GM23338 (cell line): Measurements from ENCODE around the gene FABP1. TPM values are rescaled to one million over a fixed set of nuclear protein-coding genes. Genes with fewer than 3 reads are reported as not detected.

Experiments used
- ATAC-seq: fragments of 200-7000 bp; cut with Tn5 transposase; 3 replicates; pipeline ENCODE4 v1.9.1; 2020
- DNase-seq: peaks from one replicate; pipeline ENCODE4 v3.0.0-alpha.2; 2015; ENCODE audit warnings: low spot score
- H2AFZ ChIP-seq: fragments of 200-600 bp; sonication (generic); 2 replicates; pipeline ENCODE4 v1.8.0; 2016; ENCODE audit warnings: antibody characterized with exemption, mild to moderate bottlenecking, moderate library complexity
- H3F3A ChIP-seq: fragments of 200-600 bp; sonication (generic); replicated peaks from 2 replicates; pipeline ENCODE4 v1.8.0; 2017; ENCODE audit warnings: antibody characterized with exemption, mixed run types, low read depth
- H3K27ac ChIP-seq: fragments of 200-600 bp; sonication (generic); 2 replicates; pipeline ENCODE4 v1.6.1; 2016; ENCODE audit warnings: low read depth
- H3K27me3 ChIP-seq: fragments of 200-600 bp; sonication (generic); 2 replicates; pipeline ENCODE4 v1.8.0; 2016; ENCODE audit warnings: mild to moderate bottlenecking, mixed run types, moderate library complexity; ENCODE audit not compliant: insufficient read depth
- H3K36me3 ChIP-seq: fragments of 200-600 bp; sonication (generic); 2 replicates; pipeline ENCODE4 v1.8.0; 2016; ENCODE audit warnings: mild to moderate bottlenecking; ENCODE audit not compliant: insufficient read depth
- H3K4me1 ChIP-seq: fragments of 200-600 bp; sonication (generic); 2 replicates; pipeline ENCODE4 v1.8.0; 2016; ENCODE audit warnings: mild to moderate bottlenecking, moderate library complexity; ENCODE audit not compliant: insufficient read depth
- H3K4me2 ChIP-seq: fragments of 200-600 bp; sonication (generic); 2 replicates; pipeline ENCODE4 v1.7.1; 2017; ENCODE audit warnings: mixed run types
- H3K4me3 ChIP-seq: fragments of 200-600 bp; sonication (generic); 2 replicates; pipeline ENCODE4 v1.6.1; 2016; ENCODE audit warnings: mixed run types
- H3K79me2 ChIP-seq: fragments of 200-600 bp; sonication (generic); replicated peaks from 2 replicates; pipeline ENCODE4 v1.8.0; 2017; ENCODE audit warnings: mild to moderate bottlenecking; ENCODE audit not compliant: insufficient read depth
- H3K9me2 ChIP-seq: fragments of 200-600 bp; sonication (generic); 2 replicates; pipeline ENCODE4 v1.8.0; 2017; ENCODE audit not compliant: insufficient read depth
- H4K20me1 ChIP-seq: fragments of 200-600 bp; sonication (generic); replicated peaks from 2 replicates; pipeline ENCODE4 v1.8.0; 2017; ENCODE audit warnings: mild to moderate bottlenecking; ENCODE audit not compliant: insufficient read depth
- H3K27ac Mint-ChIP-seq: 2 replicates; pipeline ENCODE4 v1.8.0; 2020; ENCODE audit warnings: inconsistent platforms, mild to moderate bottlenecking, moderate library complexity, mixed read lengths
- H3K27me3 Mint-ChIP-seq: 3 replicates; pipeline ENCODE4 v1.8.0; 2022; ENCODE audit warnings: low read depth, mild to moderate bottlenecking, moderate library complexity, mixed read lengths, inconsistent platforms; ENCODE audit not compliant: insufficient read depth, poor library complexity
- H3K36me3 Mint-ChIP-seq: 3 replicates; pipeline ENCODE4 v1.8.0; 2021; ENCODE audit warnings: low read depth, mild to moderate bottlenecking, inconsistent platforms, moderate library complexity, mixed read lengths
- H3K4me1 Mint-ChIP-seq: 3 replicates; pipeline ENCODE4 v1.8.0; 2020; ENCODE audit warnings: mild to moderate bottlenecking, inconsistent platforms, mixed read lengths
- H3K4me3 Mint-ChIP-seq: 3 replicates; pipeline ENCODE4 v1.8.0; 2021; ENCODE audit warnings: moderate library complexity, mild to moderate bottlenecking, inconsistent platforms, mixed read lengths
- H3K9me3 Mint-ChIP-seq: 3 replicates; pipeline ENCODE4 v1.8.0; 2020; ENCODE audit warnings: moderate library complexity, mild to moderate bottlenecking, inconsistent platforms, mixed read lengths
- CREB1 ChIP-seq: fragments of 250-450 bp; sonication (Bioruptor Pico); IDR thresholded peaks from 2 replicates; pipeline ENCODE4 v1.5.0; 2020; ENCODE audit warnings: low read depth, mild to moderate bottlenecking, moderate library complexity
- EZH2 ChIP-seq: fragments of 200-600 bp; sonication (generic); IDR thresholded peaks from one replicate; pipeline ENCODE4 v1.8.0; 2017; ENCODE audit warnings: antibody characterized with exemption, mild to moderate bottlenecking, low read depth; ENCODE audit not compliant: unreplicated experiment
- EZH2phosphoT487 ChIP-seq: fragments of 200-600 bp; sonication (generic); IDR thresholded peaks from one replicate; pipeline ENCODE4 v1.8.1; 2018; ENCODE audit warnings: antibody characterized with exemption; ENCODE audit not compliant: unreplicated experiment
- JUNB ChIP-seq: IDR thresholded peaks from one replicate; pipeline ENCODE4 v1.6.1; 2016; ENCODE audit warnings: antibody characterized with exemption; ENCODE audit not compliant: unreplicated experiment
- NANOG ChIP-seq: IDR thresholded peaks from 2 replicates; pipeline ENCODE4 v1.6.1; 2016; ENCODE audit warnings: antibody characterized with exemption, borderline replicate concordance
- STAT1 ChIP-seq: IDR thresholded peaks from one replicate; pipeline ENCODE4 v1.6.1; 2016; ENCODE audit warnings: antibody characterized with exemption; ENCODE audit not compliant: unreplicated experiment
- ZNF114 ChIP-seq: fragments of 250-450 bp; sonication (Bioruptor Pico); IDR thresholded peaks from 2 replicates; pipeline ENCODE4 v1.5.0; 2020; ENCODE audit warnings: mild to moderate bottlenecking, moderate library complexity
- polyA plus RNA-seq: library from polyadenylated mRNA; unstranded; fragments of >200 nt; fragmentation: Nextera tagmentation; extraction: Ambion mirVana; gene quantifications from 2 replicates; pipeline ENCODE4 v1.2.1, GENCODE V29; 2016
- total RNA-seq: library from RNA; depleted of rRNA; stranded (reverse); fragments of >200 nt; shearing (Covaris generic); gene quantifications from 2 replicates; pipeline ENCODE4 v1.2.3, GENCODE V29; 2014
- TF ChIP-seq, protein P1 (sequence below): fragments of 250-450 bp; sonication (Bioruptor Pico); IDR thresholded peaks from 2 replicates; pipeline ENCODE4 v1.5.0; 2020; ENCODE audit warnings: mild to moderate bottlenecking, moderate library complexity
- TF ChIP-seq, protein P2 (sequence below): IDR thresholded peaks from one replicate; pipeline ENCODE4 v1.6.1; 2018; ENCODE audit warnings: antibody characterized with exemption; ENCODE audit not compliant: unreplicated experiment

FABP1 gene
- total and polyA plus RNA-seq, 2 experiments from 2014 or later, result not detected

GRCh38 chr2:88087763-88088162, 40.1 kb downstream of the FABP1 start (continued):
- TF ChIP-seq, protein P1, sequence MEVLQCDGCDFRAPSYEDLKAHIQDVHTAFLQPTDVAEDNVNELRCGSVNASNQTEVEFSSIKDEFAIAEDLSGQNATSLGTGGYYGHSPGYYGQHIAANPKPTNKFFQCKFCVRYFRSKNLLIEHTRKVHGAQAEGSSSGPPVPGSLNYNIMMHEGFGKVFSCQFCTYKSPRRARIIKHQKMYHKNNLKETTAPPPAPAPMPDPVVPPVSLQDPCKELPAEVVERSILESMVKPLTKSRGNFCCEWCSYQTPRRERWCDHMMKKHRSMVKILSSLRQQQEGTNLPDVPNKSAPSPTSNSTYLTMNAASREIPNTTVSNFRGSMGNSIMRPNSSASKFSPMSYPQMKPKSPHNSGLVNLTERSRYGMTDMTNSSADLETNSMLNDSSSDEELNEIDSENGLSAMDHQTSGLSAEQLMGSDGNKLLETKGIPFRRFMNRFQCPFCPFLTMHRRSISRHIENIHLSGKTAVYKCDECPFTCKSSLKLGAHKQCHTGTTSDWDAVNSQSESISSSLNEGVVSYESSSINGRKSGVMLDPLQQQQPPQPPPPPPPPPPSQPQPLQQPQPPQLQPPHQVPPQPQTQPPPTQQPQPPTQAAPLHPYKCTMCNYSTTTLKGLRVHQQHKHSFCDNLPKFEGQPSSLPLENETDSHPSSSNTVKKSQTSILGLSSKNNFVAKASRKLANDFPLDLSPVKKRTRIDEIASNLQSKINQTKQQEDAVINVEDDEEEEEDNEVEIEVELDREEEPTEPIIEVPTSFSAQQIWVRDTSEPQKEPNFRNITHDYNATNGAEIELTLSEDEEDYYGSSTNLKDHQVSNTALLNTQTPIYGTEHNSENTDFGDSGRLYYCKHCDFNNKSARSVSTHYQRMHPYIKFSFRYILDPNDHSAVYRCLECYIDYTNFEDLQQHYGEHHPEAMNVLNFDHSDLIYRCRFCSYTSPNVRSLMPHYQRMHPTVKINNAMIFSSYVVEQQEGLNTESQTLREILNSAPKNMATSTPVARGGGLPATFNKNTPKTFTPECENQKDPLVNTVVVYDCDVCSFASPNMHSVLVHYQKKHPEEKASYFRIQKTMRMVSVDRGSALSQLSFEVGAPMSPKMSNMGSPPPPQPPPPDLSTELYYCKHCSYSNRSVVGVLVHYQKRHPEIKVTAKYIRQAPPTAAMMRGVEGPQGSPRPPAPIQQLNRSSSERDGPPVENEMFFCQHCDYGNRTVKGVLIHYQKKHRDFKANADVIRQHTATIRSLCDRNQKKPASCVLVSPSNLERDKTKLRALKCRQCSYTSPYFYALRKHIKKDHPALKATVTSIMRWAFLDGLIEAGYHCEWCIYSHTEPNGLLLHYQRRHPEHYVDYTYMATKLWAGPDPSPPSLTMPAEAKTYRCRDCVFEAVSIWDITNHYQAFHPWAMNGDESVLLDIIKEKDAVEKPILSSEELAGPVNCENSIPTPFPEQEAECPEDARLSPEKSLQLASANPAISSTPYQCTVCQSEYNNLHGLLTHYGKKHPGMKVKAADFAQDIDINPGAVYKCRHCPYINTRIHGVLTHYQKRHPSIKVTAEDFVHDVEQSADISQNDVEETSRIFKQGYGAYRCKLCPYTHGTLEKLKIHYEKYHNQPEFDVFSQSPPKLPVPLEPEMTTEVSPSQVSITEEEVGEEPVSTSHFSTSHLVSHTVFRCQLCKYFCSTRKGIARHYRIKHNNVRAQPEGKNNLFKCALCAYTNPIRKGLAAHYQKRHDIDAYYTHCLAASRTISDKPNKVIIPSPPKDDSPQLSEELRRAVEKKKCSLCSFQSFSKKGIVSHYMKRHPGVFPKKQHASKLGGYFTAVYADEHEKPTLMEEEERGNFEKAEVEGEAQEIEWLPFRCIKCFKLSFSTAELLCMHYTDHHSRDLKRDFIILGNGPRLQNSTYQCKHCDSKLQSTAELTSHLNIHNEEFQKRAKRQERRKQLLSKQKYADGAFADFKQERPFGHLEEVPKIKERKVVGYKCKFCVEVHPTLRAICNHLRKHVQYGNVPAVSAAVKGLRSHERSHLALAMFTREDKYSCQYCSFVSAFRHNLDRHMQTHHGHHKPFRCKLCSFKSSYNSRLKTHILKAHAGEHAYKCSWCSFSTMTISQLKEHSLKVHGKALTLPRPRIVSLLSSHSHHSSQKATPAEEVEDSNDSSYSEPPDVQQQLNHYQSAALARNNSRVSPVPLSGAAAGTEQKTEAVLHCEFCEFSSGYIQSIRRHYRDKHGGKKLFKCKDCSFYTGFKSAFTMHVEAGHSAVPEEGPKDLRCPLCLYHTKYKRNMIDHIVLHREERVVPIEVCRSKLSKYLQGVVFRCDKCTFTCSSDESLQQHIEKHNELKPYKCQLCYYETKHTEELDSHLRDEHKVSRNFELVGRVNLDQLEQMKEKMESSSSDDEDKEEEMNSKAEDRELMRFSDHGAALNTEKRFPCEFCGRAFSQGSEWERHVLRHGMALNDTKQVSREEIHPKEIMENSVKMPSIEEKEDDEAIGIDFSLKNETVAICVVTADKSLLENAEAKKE (CRISPR knock-in tag), result no peak
- TF ChIP-seq STAT1, result no peak
- TF ChIP-seq JUNB, result no peak

GRCh38 chr2:88087073-88087472, 40.8 kb downstream of the FABP1 start:
- ATAC-seq (no peak), DNase-seq (no peak)
- no peaks in the 10 kb centered on the region for H3K27me3 ChIP-seq
- no peak overlapping the region for H2AFZ ChIP-seq
- H3F3A ChIP-seq, result no peaks in the 10 kb centered on the region
- H3K4me3 ChIP-seq, result no peak overlapping the region
- Mint-ChIP-seq H3K36me3 (no peaks in the 10 kb centered on the region), H3K4me1 (peaks cover 11% of the 10 kb centered on the region), H3K9me3 (no peaks in the 10 kb centered on the region; the same call in 2 of the 3 replicates), H3K27ac (no peak overlapping the region), H3K27me3 (no peaks in the 10 kb centered on the region), H3K4me3 (no peak overlapping the region)
- no peaks in the 10 kb centered on the region for H3K9me2 ChIP-seq
- no peak overlapping the region for H3K4me2 ChIP-seq
- H3K36me3 ChIP-seq, result no peaks in the 10 kb centered on the region
- H3K4me1 ChIP-seq, result 0 out of 2 replicates have a peak, but pooled peaks cover 6% of the 10 kb centered on the region
- no peaks in the 10 kb centered on the region for H3K79me2 ChIP-seq
- H3K27ac ChIP-seq, result no peak overlapping the region
- no peaks in the 10 kb centered on the region for H4K20me1 ChIP-seq
- no peak for TF ChIP-seq JUNB
- no peak for TF ChIP-seq ZNF114 (CRISPR knock-in tag)
- no peak for TF ChIP-seq STAT1
- TF ChIP-seq EZH2phosphoT487, result no peak
- no peak for TF ChIP-seq EZH2
- TF ChIP-seq, protein P2, sequence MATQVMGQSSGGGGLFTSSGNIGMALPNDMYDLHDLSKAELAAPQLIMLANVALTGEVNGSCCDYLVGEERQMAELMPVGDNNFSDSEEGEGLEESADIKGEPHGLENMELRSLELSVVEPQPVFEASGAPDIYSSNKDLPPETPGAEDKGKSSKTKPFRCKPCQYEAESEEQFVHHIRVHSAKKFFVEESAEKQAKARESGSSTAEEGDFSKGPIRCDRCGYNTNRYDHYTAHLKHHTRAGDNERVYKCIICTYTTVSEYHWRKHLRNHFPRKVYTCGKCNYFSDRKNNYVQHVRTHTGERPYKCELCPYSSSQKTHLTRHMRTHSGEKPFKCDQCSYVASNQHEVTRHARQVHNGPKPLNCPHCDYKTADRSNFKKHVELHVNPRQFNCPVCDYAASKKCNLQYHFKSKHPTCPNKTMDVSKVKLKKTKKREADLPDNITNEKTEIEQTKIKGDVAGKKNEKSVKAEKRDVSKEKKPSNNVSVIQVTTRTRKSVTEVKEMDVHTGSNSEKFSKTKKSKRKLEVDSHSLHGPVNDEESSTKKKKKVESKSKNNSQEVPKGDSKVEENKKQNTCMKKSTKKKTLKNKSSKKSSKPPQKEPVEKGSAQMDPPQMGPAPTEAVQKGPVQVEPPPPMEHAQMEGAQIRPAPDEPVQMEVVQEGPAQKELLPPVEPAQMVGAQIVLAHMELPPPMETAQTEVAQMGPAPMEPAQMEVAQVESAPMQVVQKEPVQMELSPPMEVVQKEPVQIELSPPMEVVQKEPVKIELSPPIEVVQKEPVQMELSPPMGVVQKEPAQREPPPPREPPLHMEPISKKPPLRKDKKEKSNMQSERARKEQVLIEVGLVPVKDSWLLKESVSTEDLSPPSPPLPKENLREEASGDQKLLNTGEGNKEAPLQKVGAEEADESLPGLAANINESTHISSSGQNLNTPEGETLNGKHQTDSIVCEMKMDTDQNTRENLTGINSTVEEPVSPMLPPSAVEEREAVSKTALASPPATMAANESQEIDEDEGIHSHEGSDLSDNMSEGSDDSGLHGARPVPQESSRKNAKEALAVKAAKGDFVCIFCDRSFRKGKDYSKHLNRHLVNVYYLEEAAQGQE, result no peak
- no peak for TF ChIP-seq NANOG
- TF ChIP-seq CREB1 (CRISPR knock-in tag), result no peak
